Activated CD8-positive, alpha-beta memory T cell treated with anti-CD3 and anti-CD28 coated beads for 1 hour (primary cell): ENCODE results near the gene CSTF3.
"Not testable (repeated sequence)": the region's sequence is repeated elsewhere in the genome, so short reads cannot be mapped to it uniquely, and the experiment has no call there.

Experiments used
- DNase-seq, 2 donors: peaks; one replicate each; pipeline ENCODE4 v3.0.0-alpha.2; 2020; ENCODE audit warnings: low read depth in 1 of 2; ENCODE audit errors: extremely low read depth in 1 of 2

CSTF3 gene

DNA sequence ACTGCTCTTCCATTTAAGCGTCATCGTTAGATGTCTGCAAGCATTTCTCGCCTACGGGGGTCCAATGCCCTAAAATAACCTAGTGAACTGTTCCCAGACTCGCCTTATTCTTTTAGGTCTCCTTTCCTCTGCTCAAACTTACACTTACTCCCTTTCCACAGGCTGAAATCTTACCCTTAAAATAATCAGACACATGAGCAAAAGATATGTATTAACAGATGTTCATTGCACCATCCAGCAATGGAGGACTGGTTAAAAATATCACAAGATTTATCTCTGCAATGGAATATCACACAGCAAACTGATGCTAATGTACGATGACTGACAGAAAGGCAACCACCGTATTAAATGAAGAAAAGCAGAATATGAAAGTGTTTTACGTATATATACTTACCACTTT, 1.6 kb upstream of the CSTF3 start:
- no peak for DNase-seq

DNA sequence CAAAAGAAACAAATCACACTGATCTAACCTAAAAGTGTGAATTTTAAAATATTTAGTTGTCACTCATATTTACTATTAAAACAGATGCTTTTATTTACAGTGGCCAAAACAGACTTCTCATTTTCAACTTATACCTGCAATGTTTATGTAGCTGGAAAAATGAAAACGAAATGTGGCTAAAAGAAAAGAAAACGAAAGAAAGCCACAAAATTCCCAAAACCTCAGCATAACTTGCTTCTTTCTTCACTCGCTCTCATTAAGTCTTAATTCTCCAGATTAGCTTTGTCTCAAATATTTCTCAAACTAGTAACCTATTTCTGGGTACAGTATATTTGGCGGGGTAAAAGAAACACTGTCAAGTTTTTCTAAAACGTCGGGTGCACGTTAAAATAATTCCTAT, 693 bp downstream of the CSTF3 start:
- no peak for DNase-seq

DNA sequence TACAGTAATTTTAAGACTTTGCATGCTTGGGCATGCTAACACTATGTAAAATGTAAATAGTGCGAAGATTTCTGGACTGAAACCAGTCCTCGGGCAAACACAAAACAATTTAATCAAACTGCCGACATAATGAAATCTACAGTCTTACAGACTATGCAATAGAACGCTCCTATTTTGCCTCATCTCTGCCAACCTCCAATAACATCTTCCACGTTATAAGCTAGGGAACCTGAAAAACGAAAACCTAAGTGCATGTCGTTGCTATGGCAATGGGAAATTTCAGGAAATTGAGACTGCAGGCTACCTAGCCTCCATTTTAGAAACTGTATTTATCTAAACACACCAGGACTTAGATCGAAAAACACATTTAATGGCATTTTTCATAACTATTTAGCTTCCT, 1.1 kb downstream of the CSTF3 start:
- DNase-seq = no peak

DNA sequence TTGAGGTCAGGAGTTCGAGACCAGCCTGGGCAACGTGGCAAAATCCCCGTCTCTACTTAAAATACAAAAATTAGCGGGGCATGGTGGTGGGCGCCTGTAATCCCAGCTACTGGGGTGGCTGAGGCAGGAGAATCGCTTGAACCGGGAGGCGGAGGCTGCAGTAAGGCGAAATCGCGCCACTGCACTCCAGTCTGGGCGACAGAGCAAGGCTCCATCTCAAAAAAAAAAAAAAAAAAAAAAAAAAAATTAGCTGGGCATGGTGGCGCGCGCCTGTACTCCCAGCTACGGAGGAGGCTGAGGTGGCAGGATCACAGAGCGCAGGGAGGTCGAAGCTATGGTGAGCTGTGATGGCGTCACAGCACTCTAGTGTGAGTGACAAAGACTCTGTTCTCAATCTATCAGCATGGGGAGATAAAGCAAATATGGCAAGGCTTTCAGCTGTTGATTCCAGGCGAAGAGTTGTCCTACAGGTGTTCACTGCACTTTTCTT, 1.9 kb downstream of the CSTF3 start:
- DNase-seq = not testable (repeated sequence)

DNA sequence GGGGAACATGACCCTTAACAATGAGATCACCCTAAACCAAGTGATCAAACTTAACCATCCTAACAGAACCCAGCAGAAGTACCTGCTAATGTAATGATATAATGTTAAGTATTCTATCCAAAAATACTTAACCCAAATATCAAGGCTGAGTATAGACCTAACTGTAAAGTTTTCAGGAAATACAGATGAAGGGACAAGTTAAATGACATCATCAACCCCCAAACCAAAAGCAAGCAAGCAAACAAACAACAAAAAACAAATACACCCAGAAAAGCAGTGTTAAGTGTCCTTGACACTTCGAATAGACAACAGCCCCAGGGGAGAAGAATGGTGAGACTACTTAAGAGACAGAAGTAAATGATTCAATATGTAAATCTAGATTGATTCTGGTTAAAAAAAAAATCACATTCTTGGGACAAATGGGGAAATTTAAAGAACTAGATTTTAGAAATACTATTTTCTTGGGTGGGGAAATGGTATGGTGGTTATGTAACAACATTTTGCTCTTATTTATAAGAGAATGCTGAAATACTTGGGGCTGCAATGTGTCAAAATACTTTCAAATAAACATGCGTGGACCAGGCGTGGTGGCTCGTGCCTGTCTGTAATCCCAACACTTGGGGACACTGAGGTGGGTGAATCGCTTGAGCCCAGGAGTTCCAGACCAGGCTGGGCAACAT, 2.5 kb downstream of the CSTF3 start:
- no peak for DNase-seq

DNA sequence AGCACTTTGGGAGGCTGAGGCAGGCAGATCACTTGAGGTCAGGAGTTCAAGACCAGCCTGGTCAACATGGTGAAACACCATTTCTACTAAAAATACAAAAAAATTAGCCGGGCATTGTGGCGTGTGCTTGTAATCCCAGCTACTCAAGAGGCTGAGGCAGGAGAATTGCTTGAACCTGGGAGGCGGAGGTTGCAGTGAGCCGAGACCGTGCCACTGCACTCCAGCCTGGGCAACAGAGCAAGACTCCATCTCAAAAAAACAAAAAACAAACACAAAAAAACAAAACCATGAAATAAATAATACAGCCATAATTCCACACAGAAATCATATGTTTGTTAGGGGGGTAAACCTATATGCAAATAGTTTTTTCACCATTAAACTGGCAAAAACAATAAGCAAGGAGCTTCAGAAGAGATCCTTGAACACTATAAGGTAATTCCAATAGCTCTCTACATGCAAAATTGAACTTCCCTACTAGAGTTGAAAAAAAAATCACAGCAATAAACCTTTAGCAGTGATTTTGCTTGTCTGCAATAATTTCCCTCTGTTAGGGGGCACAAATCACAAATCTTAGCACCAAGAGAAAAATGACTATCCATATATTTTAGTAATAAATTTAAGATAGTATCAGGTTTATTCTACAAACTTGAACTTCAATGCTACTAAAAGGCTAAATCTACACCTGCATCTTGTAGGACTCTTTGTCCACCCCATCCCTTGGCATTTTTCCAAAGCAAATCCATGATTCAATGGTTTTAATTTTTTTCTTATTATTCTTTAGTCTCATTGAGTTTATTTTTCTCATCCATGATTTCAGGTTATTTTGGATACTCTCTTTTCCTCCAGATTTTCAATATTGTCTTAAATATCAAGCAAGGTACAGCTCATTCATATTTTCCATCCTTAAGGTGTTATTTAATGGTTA, 3.9 kb downstream of the CSTF3 start:
- DNase-seq = no peak

DNA sequence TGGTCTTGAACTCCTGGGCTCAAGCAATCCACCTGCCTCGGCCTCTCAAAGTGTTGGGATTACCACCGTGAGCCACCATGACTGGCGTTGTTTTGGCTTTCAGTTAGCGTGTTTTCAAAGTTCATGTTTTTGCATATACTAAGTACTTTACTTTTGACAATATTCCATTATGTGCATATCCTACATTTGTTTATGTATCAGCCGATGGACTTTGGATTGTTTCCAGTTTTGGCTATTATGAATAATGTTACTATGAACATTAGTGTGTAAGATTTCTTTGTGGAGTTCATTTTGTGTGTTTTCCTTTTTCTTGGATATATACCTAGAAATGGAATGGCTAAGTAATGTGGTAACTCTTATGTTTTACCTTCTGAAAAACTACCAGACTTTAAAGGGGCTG, 9.9 kb downstream of the CSTF3 start:
- DNase-seq = no peak

DNA sequence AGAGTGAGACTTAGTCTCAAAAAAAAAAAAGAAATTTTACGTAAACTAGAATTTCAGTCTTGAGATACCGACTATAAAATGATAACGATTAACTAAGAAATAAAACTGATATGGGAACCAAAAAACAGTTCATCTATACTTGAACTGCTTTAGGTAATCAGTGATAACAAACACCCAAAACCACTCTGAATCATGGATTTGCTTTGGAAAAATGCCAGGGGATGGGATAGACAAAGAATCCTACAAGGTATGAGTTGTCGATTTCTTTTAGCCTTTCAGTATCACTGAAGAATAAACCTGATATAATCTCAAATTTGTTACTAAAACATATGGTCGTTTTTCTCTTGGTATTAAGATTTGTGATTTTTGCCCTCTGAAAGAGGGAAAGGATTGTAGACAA, 13.7 kb downstream of the CSTF3 start:
- no peak for DNase-seq

DNA sequence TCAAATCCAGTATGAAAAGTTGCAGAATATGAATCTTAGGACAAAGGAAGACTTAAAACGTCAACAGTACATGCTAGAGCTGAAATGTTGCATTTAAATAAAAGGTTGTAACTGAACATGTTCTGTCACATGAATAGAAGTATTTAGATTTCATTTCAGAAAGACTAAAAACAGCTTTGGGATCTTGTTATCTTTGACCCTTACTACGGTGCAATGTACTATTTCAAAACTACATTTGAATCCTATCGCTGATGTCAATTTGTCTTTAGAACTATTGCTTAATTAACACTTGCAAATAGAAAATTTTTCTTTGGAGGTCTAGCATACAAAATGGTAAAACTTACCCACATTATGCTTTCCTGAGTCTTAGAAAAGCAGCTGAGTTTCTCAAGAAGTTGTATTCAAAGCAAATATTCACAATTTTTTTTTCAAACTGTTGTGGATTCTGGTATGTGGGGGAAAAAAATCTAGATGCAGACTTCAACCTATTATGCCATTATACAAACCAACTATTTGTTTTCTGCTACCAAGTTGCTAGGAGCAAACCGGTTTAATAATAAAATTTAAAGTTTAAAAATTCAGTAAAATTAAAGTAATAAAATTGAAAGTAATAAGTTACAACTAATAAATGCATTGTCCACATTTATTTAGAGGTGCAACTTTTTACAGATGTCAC, 25.4 kb downstream of the CSTF3 start:
- DNase-seq = no peak

DNA sequence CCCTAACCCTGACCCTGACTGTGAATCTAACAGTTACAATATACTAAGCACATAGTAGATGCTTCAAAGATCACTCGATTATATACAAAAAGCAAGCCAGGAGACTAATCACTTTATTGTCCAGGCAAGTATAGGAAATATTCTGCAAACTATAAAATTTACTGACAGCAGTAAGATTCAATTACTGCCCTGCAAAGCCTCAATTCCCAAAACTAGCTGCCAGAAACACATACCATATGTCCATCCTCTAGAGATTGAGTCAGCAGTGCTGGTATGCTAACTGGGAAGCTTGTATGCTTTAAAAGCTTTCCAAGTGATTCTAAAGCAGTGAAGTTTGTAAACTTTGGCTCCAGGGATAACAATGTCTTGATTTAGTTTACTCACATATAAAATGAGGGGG, 26.1 kb downstream of the CSTF3 start:
- no peak for DNase-seq

DNA sequence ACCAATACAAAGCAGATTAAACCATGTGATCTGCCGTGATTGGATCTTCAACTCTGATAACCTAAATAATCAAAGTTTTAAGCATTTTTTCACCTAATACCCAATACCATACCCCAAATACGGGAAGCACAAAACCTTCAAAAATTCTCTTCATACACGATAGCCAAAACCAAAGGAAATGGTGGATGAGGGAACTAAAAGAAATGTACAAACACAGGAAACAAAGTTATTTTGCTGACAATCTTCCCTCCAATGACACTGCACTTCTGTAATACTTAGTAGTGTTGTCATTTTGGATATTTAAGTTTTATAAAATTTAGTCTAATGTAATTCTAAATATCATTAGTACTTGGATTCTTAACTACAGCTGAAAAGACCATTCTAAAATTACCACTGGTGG, 27.0 kb downstream of the CSTF3 start:
- no peak for DNase-seq

DNA sequence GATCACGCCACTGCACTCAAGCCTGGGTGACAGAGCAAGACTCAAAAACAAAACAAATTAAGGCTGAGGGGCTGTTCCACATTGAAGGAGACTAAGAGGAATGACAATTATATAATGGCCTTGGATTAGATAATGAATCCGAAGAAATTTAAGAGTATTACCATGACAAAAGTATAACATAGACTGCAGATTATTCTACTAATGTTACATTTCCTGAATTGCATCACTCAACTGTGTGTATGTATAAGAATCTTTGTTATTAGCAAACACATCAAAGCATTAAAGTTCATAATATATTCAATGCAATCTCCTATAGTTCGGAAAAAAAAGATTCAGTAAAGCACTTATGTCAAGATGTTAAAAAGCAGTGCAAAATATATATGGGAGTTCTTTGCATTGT, 27.5 kb downstream of the CSTF3 start:
- no peak for DNase-seq

DNA sequence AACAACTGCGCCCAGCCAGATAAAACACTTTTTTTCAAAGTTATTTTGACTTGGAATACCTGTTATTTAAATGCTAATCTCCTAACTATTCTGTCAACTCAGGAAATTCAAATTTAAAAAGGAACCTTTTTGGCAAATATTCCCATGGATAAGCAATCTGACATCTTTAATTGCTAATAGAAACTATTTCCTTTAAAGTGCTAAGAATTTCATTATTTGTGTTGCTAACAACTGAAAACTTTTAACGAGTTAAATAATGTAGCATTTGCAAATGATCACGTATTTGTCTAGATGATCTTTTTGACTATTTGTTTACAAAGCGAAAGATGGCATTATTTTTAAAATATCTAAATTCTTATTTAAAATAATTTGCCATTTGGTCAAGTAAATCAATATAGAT, 28.8 kb downstream of the CSTF3 start:
- DNase-seq = no peak

DNA sequence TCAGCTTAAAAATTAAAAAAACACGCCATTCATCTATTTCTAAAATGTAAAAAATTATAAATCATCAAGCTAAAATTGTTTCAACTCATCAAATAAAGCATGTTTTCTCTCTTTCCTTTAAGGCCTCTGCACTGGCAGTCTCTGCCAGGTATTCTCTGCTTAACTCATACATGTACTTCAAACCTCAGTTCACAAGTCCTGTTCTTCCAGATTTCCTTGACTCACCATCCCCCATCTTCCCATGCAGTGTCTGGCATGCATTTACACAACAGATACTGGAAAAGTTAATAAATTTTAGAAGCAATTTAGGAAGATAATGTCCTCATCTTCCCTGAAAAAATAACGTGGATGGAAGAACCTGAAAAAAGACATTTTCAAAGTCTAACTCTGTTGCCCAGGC, 32.5 kb downstream of the CSTF3 start:
- DNase-seq = no peak

DNA sequence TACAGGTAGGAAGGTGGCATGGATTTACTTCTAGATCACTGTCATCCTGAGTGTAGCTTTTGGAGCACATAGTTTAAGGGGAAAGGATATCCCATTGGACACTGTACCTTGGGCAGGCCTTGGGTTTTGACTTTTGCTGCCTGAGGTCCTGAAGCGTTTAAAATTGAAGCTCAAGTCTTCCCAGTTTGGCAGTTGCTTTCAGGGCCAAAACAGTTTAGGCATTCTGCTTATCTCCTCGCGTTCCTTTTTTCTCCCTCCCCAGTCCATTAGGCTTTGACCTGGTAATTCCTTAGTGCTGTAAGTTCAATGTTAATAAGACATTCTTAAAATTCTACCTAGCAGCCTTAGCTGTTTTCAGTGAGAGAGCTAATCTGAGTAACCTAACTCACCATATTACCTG, 35.7 kb downstream of the CSTF3 start:
- no peak for DNase-seq

DNA sequence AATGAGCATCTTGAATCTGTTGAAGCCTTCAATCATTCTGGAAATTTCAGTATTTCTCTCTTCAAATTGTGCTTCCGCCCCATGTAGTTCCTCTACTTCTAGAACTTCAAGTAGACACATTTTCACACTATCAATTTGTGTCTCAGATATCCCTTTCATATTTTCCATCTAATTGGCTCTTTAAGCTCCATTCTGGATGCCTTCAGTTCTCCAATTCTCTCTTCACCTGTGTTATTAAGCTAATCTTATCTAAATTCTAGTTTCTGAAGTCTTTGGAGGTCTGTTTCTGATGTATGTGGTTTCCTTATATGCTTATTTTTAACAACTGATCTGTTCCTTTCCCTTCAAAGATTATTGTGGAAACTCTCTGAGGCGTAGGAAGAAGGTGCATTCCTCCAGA, 36.3 kb downstream of the CSTF3 start:
- DNase-seq = no peak

DNA sequence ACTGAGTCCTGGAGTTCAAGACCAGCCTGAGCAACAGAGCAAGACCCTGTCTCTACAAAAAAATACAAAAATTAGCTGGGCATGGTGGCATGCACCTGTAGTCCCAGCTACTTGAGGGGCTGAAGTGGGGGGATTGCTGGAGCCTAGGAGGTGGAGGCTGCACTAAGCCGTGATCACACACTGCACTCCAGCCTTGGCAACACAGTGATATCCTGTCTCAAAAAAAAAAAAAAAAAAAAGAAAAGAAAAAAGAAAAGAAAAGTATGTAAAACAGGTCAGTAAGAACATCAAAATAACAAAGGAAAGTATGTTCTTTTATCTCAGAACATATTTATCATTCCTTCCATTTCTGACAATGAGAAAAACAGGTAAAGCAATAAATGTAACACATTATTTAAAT, 38.6 kb downstream of the CSTF3 start:
- DNase-seq = not testable (repeated sequence)

DNA sequence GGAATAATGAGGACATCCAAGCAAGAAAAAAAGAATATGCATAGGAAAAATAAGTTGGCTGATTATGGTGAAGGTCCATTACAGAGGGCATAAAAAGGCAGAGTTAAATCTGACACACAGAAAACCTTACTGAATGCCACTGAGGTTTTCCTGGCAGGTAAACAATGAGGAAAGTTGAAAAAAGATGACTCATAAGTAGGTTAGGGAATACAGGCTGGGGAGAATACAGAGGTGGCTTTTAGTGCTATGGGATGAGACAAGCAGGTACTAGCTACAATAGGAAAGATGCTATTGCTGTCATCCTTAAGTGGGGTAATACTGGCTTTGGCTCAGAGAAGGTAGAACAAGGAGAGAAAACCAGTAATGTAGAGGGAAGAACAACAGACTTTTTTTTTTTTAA, 44.7 kb downstream of the CSTF3 start:
- no peak for DNase-seq

DNA sequence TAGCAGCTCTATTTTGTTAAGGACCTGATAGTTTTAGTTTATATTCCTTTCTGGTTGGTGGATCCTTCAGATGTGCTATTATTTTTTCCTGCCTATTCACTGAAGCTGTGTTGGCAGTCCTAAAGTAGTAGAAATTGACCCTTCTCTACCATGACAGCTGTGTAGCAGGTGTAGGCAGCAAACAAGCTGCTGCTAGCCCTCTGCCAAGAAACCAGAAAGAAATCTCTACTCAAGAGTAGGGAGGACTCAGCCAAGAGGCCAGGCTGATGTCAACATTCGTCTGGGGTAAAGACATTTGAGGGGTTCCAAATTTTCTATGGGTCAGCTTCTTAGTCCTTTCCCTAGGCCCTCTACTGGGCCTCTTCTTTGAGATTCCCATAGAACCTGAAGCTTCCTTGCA, 51.2 kb downstream of the CSTF3 start:
- DNase-seq = no peak

DNA sequence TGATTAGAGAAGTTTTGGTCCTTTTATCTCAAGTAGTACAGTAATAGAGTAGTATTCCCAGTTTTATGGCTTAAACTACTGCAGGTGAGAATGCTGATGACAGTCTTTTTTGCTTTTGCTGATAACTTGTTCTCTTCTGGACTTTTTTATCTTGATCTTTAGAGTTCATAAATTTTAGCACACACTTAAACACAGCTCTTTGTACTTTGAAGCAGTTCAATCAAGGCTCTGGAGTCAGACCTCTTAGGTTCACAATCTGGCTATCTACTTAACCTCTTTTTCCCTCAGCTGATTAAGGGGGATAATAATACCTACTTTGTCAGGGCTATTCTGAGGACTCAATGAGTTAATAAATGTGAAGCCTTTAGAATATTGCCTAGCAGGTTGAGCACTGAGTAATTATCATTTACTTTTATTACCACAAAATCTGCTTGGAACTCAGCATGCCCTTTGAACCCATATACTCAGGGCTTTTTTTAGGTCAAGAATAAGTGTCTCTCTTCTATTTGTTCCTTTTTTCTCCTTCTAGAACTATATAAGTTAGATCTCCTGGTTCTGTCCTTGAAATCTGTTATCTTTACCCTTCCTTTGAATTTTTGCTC, 51.9 kb downstream of the CSTF3 start:
- DNase-seq = no peak

DNA sequence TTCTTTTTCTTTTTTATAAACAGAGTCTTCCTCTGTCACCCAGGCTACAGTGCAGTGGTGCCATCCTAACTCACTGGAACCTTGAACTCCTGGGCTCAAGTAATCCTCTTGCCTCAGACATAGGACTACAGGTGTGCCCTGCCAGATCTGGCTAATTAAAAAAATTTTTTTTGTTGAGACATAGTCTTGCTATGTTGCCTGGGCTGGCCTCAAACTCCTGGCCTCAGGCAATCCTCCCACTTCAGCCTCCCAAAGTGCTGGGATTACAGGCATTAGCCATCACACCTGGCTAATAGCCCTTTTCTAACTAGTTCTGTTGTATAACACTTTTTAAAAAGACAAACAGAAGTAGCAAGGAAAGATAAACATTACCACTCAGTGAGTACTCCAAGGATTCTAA, 57.4 kb downstream of the CSTF3 start:
- DNase-seq = no peak
